ENCODE results near the gene BOK.

DNA sequence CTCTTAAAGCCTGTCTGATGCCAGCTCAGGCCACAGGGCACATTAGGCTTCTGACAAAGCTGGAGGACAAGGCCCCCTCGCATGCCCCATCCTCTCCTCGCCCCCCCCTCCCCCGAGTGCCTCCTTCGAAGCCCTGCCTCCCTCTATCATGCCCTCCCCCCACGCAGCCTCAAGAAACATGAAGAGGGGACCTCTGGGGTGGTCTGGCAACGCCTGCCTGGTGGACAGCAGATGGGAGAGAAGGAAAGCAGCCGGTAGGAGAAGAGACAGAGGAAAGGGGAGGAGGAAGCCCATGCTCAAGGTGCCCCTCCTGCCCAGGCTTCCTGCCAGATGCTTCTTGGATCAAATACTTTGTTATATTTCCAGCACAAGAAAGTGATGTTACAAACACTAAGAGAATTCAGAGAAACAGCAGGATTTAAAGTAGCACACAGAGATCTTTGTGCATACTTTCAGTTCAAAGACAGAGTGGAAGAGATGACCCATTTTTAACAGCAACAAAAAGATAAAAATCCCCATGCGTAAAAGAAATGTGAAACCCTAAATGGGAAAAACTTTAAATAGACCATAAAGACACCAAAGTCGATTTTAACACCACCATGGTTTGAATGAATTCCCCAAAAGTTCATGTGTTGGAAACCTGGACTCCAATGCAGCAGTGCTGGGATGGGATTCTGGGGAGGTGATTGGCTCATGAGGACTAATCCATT lies 19.0 kb downstream of the BOK start:
- no peak for TF ChIP-seq EZH2 (IDR thresholded peaks at IDR 0.05)
- no peak for TF ChIP-seq POLR2AphosphoS5 (IDR thresholded peaks at IDR 0.05; ENCODE audit: borderline replicate concordance, low read depth, low read length)
